GM23338 (cell line): ENCODE measurements around the gene GRIA3. TPM values are rescaled to one million over a fixed set of nuclear protein-coding genes. Genes with fewer than 3 reads are reported as not detected.

Source experiments
- ATAC-seq: fragments of 200-7000 bp; cut with Tn5 transposase; 3 replicates; pipeline ENCODE4 v1.9.1; 2020
- DNase-seq: peaks from one replicate; pipeline ENCODE4 v3.0.0-alpha.2; 2015; ENCODE audit warnings: low spot score
- H2AFZ ChIP-seq: fragments of 200-600 bp; sonication (generic); 2 replicates; pipeline ENCODE4 v1.8.0; 2016; ENCODE audit warnings: antibody characterized with exemption, mild to moderate bottlenecking, moderate library complexity
- H3F3A ChIP-seq: fragments of 200-600 bp; sonication (generic); replicated peaks from 2 replicates; pipeline ENCODE4 v1.8.0; 2017; ENCODE audit warnings: antibody characterized with exemption, mixed run types, low read depth
- H3K27ac ChIP-seq: fragments of 200-600 bp; sonication (generic); 2 replicates; pipeline ENCODE4 v1.6.1; 2016; ENCODE audit warnings: low read depth
- H3K27me3 ChIP-seq: fragments of 200-600 bp; sonication (generic); 2 replicates; pipeline ENCODE4 v1.8.0; 2016; ENCODE audit warnings: mild to moderate bottlenecking, mixed run types, moderate library complexity; ENCODE audit not compliant: insufficient read depth
- H3K36me3 ChIP-seq: fragments of 200-600 bp; sonication (generic); 2 replicates; pipeline ENCODE4 v1.8.0; 2016; ENCODE audit warnings: mild to moderate bottlenecking; ENCODE audit not compliant: insufficient read depth
- H3K4me1 ChIP-seq: fragments of 200-600 bp; sonication (generic); 2 replicates; pipeline ENCODE4 v1.8.0; 2016; ENCODE audit warnings: mild to moderate bottlenecking, moderate library complexity; ENCODE audit not compliant: insufficient read depth
- H3K4me2 ChIP-seq: fragments of 200-600 bp; sonication (generic); 2 replicates; pipeline ENCODE4 v1.7.1; 2017; ENCODE audit warnings: mixed run types
- H3K4me3 ChIP-seq: fragments of 200-600 bp; sonication (generic); 2 replicates; pipeline ENCODE4 v1.6.1; 2016; ENCODE audit warnings: mixed run types
- H3K79me2 ChIP-seq: fragments of 200-600 bp; sonication (generic); replicated peaks from 2 replicates; pipeline ENCODE4 v1.8.0; 2017; ENCODE audit warnings: mild to moderate bottlenecking; ENCODE audit not compliant: insufficient read depth
- H3K9me2 ChIP-seq: fragments of 200-600 bp; sonication (generic); 2 replicates; pipeline ENCODE4 v1.8.0; 2017; ENCODE audit not compliant: insufficient read depth
- H4K20me1 ChIP-seq: fragments of 200-600 bp; sonication (generic); replicated peaks from 2 replicates; pipeline ENCODE4 v1.8.0; 2017; ENCODE audit warnings: mild to moderate bottlenecking; ENCODE audit not compliant: insufficient read depth
- H3K27ac Mint-ChIP-seq: 2 replicates; pipeline ENCODE4 v1.8.0; 2020; ENCODE audit warnings: inconsistent platforms, mild to moderate bottlenecking, moderate library complexity, mixed read lengths
- H3K27me3 Mint-ChIP-seq: 3 replicates; pipeline ENCODE4 v1.8.0; 2022; ENCODE audit warnings: low read depth, mild to moderate bottlenecking, moderate library complexity, mixed read lengths, inconsistent platforms; ENCODE audit not compliant: insufficient read depth, poor library complexity
- H3K36me3 Mint-ChIP-seq: 3 replicates; pipeline ENCODE4 v1.8.0; 2021; ENCODE audit warnings: low read depth, mild to moderate bottlenecking, inconsistent platforms, moderate library complexity, mixed read lengths
- H3K4me1 Mint-ChIP-seq: 3 replicates; pipeline ENCODE4 v1.8.0; 2020; ENCODE audit warnings: mild to moderate bottlenecking, inconsistent platforms, mixed read lengths
- H3K4me3 Mint-ChIP-seq: 3 replicates; pipeline ENCODE4 v1.8.0; 2021; ENCODE audit warnings: moderate library complexity, mild to moderate bottlenecking, inconsistent platforms, mixed read lengths
- H3K9me3 Mint-ChIP-seq: 3 replicates; pipeline ENCODE4 v1.8.0; 2020; ENCODE audit warnings: moderate library complexity, mild to moderate bottlenecking, inconsistent platforms, mixed read lengths
- CTCF ChIP-seq, 2 experiments: fragments of 200-600 bp in 1 of 2; sonication (generic) in 1 of 2; conservative IDR thresholded peaks; 2 replicates each; pipeline versions ENCODE4 v1.5.1 to v1.6.1; 2016 to 2017; ENCODE audit warnings: antibody characterized with exemption in 2 of 2, low read depth in 2 of 2, mild to moderate bottlenecking in 2 of 2, moderate library complexity in 1 of 2
- ETS1 ChIP-seq: IDR thresholded peaks from 2 replicates; pipeline ENCODE4 v1.6.1; 2016; ENCODE audit warnings: antibody characterized with exemption
- JUNB ChIP-seq: IDR thresholded peaks from one replicate; pipeline ENCODE4 v1.6.1; 2016; ENCODE audit warnings: antibody characterized with exemption; ENCODE audit not compliant: unreplicated experiment
- STAT1 ChIP-seq: IDR thresholded peaks from one replicate; pipeline ENCODE4 v1.6.1; 2016; ENCODE audit warnings: antibody characterized with exemption; ENCODE audit not compliant: unreplicated experiment
- ZNF114 ChIP-seq: fragments of 250-450 bp; sonication (Bioruptor Pico); IDR thresholded peaks from 2 replicates; pipeline ENCODE4 v1.5.0; 2020; ENCODE audit warnings: mild to moderate bottlenecking, moderate library complexity
- polyA plus RNA-seq: library from polyadenylated mRNA; unstranded; fragments of >200 nt; fragmentation: Nextera tagmentation; extraction: Ambion mirVana; gene quantifications from 2 replicates; pipeline ENCODE4 v1.2.1, GENCODE V29; 2016
- total RNA-seq: library from RNA; depleted of rRNA; stranded (reverse); fragments of >200 nt; shearing (Covaris generic); gene quantifications from 2 replicates; pipeline ENCODE4 v1.2.3, GENCODE V29; 2014
- TF ChIP-seq, protein P1 (sequence below): IDR thresholded peaks from one replicate; pipeline ENCODE4 v1.6.1; 2018; ENCODE audit warnings: antibody characterized with exemption; ENCODE audit not compliant: unreplicated experiment
- TF ChIP-seq, protein P2 (sequence below): fragments of 250-450 bp; sonication (Bioruptor Pico); IDR thresholded peaks from 2 replicates; pipeline ENCODE4 v1.5.0; 2020; ENCODE audit warnings: mild to moderate bottlenecking, moderate library complexity

The GRIA3 gene
- total and polyA plus RNA-seq, 2 experiments from 2014 or later = 2.7 to 5.6 TPM

GRCh38 chrX:123202523-123202922 lies 18.4 kb downstream of the GRIA3 start:
- H2AFZ ChIP-seq = no peak overlapping the region
- no peaks in the 10 kb centered on the region for H3K4me1 ChIP-seq
- no peak overlapping the region for H3K4me2 ChIP-seq
- H3K36me3 Mint-ChIP-seq = no peaks in the 10 kb centered on the region
- DNase-seq (no peak), ATAC-seq (no peak)
- TF ChIP-seq, protein P1, sequence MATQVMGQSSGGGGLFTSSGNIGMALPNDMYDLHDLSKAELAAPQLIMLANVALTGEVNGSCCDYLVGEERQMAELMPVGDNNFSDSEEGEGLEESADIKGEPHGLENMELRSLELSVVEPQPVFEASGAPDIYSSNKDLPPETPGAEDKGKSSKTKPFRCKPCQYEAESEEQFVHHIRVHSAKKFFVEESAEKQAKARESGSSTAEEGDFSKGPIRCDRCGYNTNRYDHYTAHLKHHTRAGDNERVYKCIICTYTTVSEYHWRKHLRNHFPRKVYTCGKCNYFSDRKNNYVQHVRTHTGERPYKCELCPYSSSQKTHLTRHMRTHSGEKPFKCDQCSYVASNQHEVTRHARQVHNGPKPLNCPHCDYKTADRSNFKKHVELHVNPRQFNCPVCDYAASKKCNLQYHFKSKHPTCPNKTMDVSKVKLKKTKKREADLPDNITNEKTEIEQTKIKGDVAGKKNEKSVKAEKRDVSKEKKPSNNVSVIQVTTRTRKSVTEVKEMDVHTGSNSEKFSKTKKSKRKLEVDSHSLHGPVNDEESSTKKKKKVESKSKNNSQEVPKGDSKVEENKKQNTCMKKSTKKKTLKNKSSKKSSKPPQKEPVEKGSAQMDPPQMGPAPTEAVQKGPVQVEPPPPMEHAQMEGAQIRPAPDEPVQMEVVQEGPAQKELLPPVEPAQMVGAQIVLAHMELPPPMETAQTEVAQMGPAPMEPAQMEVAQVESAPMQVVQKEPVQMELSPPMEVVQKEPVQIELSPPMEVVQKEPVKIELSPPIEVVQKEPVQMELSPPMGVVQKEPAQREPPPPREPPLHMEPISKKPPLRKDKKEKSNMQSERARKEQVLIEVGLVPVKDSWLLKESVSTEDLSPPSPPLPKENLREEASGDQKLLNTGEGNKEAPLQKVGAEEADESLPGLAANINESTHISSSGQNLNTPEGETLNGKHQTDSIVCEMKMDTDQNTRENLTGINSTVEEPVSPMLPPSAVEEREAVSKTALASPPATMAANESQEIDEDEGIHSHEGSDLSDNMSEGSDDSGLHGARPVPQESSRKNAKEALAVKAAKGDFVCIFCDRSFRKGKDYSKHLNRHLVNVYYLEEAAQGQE = no peak
- TF ChIP-seq, protein P2, sequence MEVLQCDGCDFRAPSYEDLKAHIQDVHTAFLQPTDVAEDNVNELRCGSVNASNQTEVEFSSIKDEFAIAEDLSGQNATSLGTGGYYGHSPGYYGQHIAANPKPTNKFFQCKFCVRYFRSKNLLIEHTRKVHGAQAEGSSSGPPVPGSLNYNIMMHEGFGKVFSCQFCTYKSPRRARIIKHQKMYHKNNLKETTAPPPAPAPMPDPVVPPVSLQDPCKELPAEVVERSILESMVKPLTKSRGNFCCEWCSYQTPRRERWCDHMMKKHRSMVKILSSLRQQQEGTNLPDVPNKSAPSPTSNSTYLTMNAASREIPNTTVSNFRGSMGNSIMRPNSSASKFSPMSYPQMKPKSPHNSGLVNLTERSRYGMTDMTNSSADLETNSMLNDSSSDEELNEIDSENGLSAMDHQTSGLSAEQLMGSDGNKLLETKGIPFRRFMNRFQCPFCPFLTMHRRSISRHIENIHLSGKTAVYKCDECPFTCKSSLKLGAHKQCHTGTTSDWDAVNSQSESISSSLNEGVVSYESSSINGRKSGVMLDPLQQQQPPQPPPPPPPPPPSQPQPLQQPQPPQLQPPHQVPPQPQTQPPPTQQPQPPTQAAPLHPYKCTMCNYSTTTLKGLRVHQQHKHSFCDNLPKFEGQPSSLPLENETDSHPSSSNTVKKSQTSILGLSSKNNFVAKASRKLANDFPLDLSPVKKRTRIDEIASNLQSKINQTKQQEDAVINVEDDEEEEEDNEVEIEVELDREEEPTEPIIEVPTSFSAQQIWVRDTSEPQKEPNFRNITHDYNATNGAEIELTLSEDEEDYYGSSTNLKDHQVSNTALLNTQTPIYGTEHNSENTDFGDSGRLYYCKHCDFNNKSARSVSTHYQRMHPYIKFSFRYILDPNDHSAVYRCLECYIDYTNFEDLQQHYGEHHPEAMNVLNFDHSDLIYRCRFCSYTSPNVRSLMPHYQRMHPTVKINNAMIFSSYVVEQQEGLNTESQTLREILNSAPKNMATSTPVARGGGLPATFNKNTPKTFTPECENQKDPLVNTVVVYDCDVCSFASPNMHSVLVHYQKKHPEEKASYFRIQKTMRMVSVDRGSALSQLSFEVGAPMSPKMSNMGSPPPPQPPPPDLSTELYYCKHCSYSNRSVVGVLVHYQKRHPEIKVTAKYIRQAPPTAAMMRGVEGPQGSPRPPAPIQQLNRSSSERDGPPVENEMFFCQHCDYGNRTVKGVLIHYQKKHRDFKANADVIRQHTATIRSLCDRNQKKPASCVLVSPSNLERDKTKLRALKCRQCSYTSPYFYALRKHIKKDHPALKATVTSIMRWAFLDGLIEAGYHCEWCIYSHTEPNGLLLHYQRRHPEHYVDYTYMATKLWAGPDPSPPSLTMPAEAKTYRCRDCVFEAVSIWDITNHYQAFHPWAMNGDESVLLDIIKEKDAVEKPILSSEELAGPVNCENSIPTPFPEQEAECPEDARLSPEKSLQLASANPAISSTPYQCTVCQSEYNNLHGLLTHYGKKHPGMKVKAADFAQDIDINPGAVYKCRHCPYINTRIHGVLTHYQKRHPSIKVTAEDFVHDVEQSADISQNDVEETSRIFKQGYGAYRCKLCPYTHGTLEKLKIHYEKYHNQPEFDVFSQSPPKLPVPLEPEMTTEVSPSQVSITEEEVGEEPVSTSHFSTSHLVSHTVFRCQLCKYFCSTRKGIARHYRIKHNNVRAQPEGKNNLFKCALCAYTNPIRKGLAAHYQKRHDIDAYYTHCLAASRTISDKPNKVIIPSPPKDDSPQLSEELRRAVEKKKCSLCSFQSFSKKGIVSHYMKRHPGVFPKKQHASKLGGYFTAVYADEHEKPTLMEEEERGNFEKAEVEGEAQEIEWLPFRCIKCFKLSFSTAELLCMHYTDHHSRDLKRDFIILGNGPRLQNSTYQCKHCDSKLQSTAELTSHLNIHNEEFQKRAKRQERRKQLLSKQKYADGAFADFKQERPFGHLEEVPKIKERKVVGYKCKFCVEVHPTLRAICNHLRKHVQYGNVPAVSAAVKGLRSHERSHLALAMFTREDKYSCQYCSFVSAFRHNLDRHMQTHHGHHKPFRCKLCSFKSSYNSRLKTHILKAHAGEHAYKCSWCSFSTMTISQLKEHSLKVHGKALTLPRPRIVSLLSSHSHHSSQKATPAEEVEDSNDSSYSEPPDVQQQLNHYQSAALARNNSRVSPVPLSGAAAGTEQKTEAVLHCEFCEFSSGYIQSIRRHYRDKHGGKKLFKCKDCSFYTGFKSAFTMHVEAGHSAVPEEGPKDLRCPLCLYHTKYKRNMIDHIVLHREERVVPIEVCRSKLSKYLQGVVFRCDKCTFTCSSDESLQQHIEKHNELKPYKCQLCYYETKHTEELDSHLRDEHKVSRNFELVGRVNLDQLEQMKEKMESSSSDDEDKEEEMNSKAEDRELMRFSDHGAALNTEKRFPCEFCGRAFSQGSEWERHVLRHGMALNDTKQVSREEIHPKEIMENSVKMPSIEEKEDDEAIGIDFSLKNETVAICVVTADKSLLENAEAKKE (CRISPR knock-in tag) = no peak
- no peak for TF ChIP-seq JUNB
- no peak for TF ChIP-seq CTCF (conservative IDR thresholded peaks at IDR 0.05; ENCODE audit: low read depth in 2 of 2)
- TF ChIP-seq STAT1 = no peak
- TF ChIP-seq ZNF114 (CRISPR knock-in tag) = no peak
- no peak for TF ChIP-seq ETS1
- H4K20me1 ChIP-seq = no peaks in the 10 kb centered on the region
- H3K4me1 Mint-ChIP-seq = peaks cover 2% of the 10 kb centered on the region; the same call in 1 of the 3 replicates
- H3K4me3 ChIP-seq = no peak overlapping the region
- H3K79me2 ChIP-seq = no peaks in the 10 kb centered on the region
- H3K4me3 Mint-ChIP-seq = no peak overlapping the region
- no peaks in the 10 kb centered on the region for H3K9me3 Mint-ChIP-seq
- H3F3A ChIP-seq = no peaks in the 10 kb centered on the region
- no peak overlapping the region for H3K27ac ChIP-seq
- H3K27me3 Mint-ChIP-seq = no peaks in the 10 kb centered on the region
- H3K9me2 ChIP-seq = no peaks in the 10 kb centered on the region
- no peak overlapping the region for H3K27ac Mint-ChIP-seq
- H3K36me3 ChIP-seq = no peaks in the 10 kb centered on the region
- H3K27me3 ChIP-seq = no peaks in the 10 kb centered on the region
